ENCODE data around the gene TLE4.
A peak's percentile ranks its signal among the peaks of the same experiment; 100 is the strongest.
"Not testable (repeated sequence)": the region's sequence is repeated elsewhere in the genome, so short reads cannot be mapped to it uniquely, and the experiment has no call there.

The TLE4 gene

GRCh38 chr9:79751895-79752466, 180.2 kb downstream of the TLE4 start:
- not testable (repeated sequence) for DNase-seq

GRCh38 chr9:79756414-79756813, 184.6 kb downstream of the TLE4 start:
- no peak for DNase-seq

GRCh38 chr9:79757074-79757473, 185.3 kb downstream of the TLE4 start:
- DNase-seq, result no peak

- DNase-seq, result peak; percentile 41
Observed at GRCh38 chr9:79757881-79758669, 186.3 kb downstream of the TLE4 start.

- DNase-seq, result no peak
Observed at GRCh38 chr9:79759460-79759859, 187.7 kb downstream of the TLE4 start.

- no peak for DNase-seq
Observed at GRCh38 chr9:79762070-79762469, 190.3 kb downstream of the TLE4 start.

- no peak for DNase-seq
Observed at GRCh38 chr9:79763671-79764285, 192.0 kb downstream of the TLE4 start.

- peak; percentile 99 for DNase-seq
Observed at GRCh38 chr9:79764374-79764773, 192.6 kb downstream of the TLE4 start.

GRCh38 chr9:79765466-79765865, 193.7 kb downstream of the TLE4 start:
- no peak for DNase-seq

GRCh38 chr9:79766091-79766490, 194.3 kb downstream of the TLE4 start:
- DNase-seq, result no peak

- peak; percentile 30 for DNase-seq
Observed at GRCh38 chr9:79768194-79768593, 196.4 kb downstream of the TLE4 start.

- DNase-seq, result no peak
Observed at GRCh38 chr9:79769476-79770275, 197.9 kb downstream of the TLE4 start.

- no peak for DNase-seq
Observed at GRCh38 chr9:79774356-79774755, 202.6 kb downstream of the TLE4 start.

Measured in EL (cell line).